Neuronal stem cell (in vitro differentiated cells): Measurements from ENCODE around the gene RAB40C.
A peak's percentile ranks its signal among the peaks of the same experiment; 100 is the strongest.

Source experiments
- DNase-seq: peaks from one replicate; pipeline ENCODE4 v3.0.0-alpha.2; 2013; ENCODE audit warnings: low spot score
- H2AFZ ChIP-seq: one replicate; pipeline ENCODE4 v1.6.1; 2013; ENCODE audit warnings: mild to moderate bottlenecking, low read length, inconsistent platforms
- H2AK5ac ChIP-seq: 2 replicates; pipeline ENCODE4 v1.6.1; 2013; ENCODE audit warnings: low read depth, mild to moderate bottlenecking, inconsistent platforms, low read length, moderate library complexity, mixed read lengths
- H2BK120ac ChIP-seq: 2 replicates; pipeline ENCODE4 v1.6.1; 2013; ENCODE audit warnings: low read depth, mild to moderate bottlenecking, inconsistent platforms, low read length, moderate library complexity, mixed read lengths
- H2BK12ac ChIP-seq: one replicate; pipeline ENCODE4 v1.6.1; 2013; ENCODE audit warnings: low read length, inconsistent platforms
- H2BK15ac ChIP-seq: 2 replicates; pipeline ENCODE4 v1.6.1; 2013; ENCODE audit warnings: mild to moderate bottlenecking, low read length, inconsistent platforms, mixed read lengths
- H2BK5ac ChIP-seq: one replicate; pipeline ENCODE4 v1.6.1; 2013; ENCODE audit warnings: inconsistent platforms, mild to moderate bottlenecking, low read length, moderate library complexity
- H3K14ac ChIP-seq: one replicate; pipeline ENCODE4 v1.6.1; 2013; ENCODE audit warnings: low read length, inconsistent platforms
- H3K18ac ChIP-seq: 2 replicates; pipeline ENCODE4 v1.6.1; 2013; ENCODE audit warnings: low read length, inconsistent platforms
- H3K23ac ChIP-seq: 2 replicates; pipeline ENCODE4 v1.6.1; 2013; ENCODE audit warnings: low read depth, mild to moderate bottlenecking, mixed read lengths, low read length, inconsistent platforms; ENCODE audit not compliant: poor library complexity
- H3K27ac ChIP-seq: replicated peaks from 3 replicates; pipeline ENCODE4 v1.5.1; 2013; ENCODE audit warnings: low read length, inconsistent platforms
- H3K27me3 ChIP-seq, 3 experiments: 2 replicates each; pipeline ENCODE4 v1.6.1; 2013; ENCODE audit warnings: low read length in 3 of 3, mild to moderate bottlenecking in 2 of 3, inconsistent platforms in 1 of 3, low read depth in 1 of 3, mixed read lengths in 1 of 3, moderate library complexity in 1 of 3; ENCODE audit not compliant: control insufficient read depth in 3 of 3, insufficient read depth in 3 of 3
- H3K36me3 ChIP-seq, 2 donors: replicated peaks in 1 of 2; 2 replicates each; pipeline ENCODE4 v1.6.1; 2013; ENCODE audit warnings: low read length in 2 of 2; ENCODE audit not compliant: control insufficient read depth in 2 of 2, insufficient read depth in 2 of 2
- H3K4ac ChIP-seq: 2 replicates; pipeline ENCODE4 v1.6.1; 2013; ENCODE audit warnings: inconsistent platforms, mild to moderate bottlenecking, low read length, moderate library complexity
- H3K4me1 ChIP-seq, 2 donors: 1 replicate in 1 of 2; 2 replicates in 1 of 2; pipeline ENCODE4 v1.6.1; 2013; ENCODE audit warnings: low read length in 2 of 2, low read depth in 1 of 2; ENCODE audit not compliant: control insufficient read depth in 2 of 2, insufficient read depth in 1 of 2
- H3K4me2 ChIP-seq: one replicate; pipeline ENCODE4 v1.6.1; 2013; ENCODE audit warnings: mild to moderate bottlenecking, low read length, inconsistent platforms; ENCODE audit not compliant: insufficient read depth, poor library complexity, severe bottlenecking
- H3K4me3 ChIP-seq, 2 donors: 2 replicates each; pipeline ENCODE4 v1.5.1; 2013; ENCODE audit warnings: low read length in 2 of 2, mild to moderate bottlenecking in 2 of 2, inconsistent platforms in 1 of 2, moderate library complexity in 1 of 2
- H3K79me1 ChIP-seq: one replicate; pipeline ENCODE4 v1.6.1; 2013; ENCODE audit warnings: low read depth, mild to moderate bottlenecking, inconsistent platforms, low read length, moderate library complexity
- H3K9ac ChIP-seq: one replicate; pipeline ENCODE4 v1.6.1; 2013; ENCODE audit warnings: mild to moderate bottlenecking, low read depth, low read length, inconsistent platforms; ENCODE audit not compliant: poor library complexity
- H3K9me3 ChIP-seq, 2 donors: replicated peaks in 1 of 2; 2 replicates each; pipeline versions ENCODE3 to v1.6.1; 2013; ENCODE audit warnings: low read length in 2 of 2, mild to moderate bottlenecking in 2 of 2, inconsistent platforms in 1 of 2, low read depth in 1 of 2, mixed read lengths in 1 of 2, moderate library complexity in 1 of 2; ENCODE audit not compliant: control insufficient read depth in 2 of 2, insufficient read depth in 1 of 2
- H4K8ac ChIP-seq: one replicate; pipeline ENCODE4 v1.6.1; 2013; ENCODE audit warnings: low read depth, mild to moderate bottlenecking, inconsistent platforms, low read length, moderate library complexity
- H4K91ac ChIP-seq: one replicate; pipeline ENCODE4 v1.6.1; 2013; ENCODE audit warnings: low read length, low read depth, mild to moderate bottlenecking, inconsistent platforms; ENCODE audit not compliant: poor library complexity
- WGBS, 2 donors: extraction: QIAGEN DNeasy Blood & Tissue Kit; methylation state at CpG; one replicate each; pipeline ENCODE4 v1.1.7; 2013; ENCODE audit warnings: missing lambda C conversion rate in 2 of 2, mixed read lengths in 1 of 2; ENCODE audit not compliant: insufficient read length in 2 of 2, insufficient replicate concordance in 1 of 2; ENCODE audit errors: extremely low coverage in 2 of 2; 5-methylcytosine and 5-hydroxymethylcytosine counted together

The RAB40C gene

GRCh38 chr16:559411-560203, 30.3 kb upstream of the RAB40C start:
- H3K14ac ChIP-seq: peak overlapping the region; percentile 71
- H3K9ac ChIP-seq: no peak overlapping the region
- peak overlapping the region; percentile 25 for H3K4me2 ChIP-seq
- peak overlapping the region; percentile 75 for H2BK15ac ChIP-seq
- no peaks in the 10 kb centered on the region for H3K36me3 ChIP-seq
- peak overlapping the region; percentile 75 for H2AK5ac ChIP-seq
- H2BK120ac ChIP-seq: no peak overlapping the region
- no peak overlapping the region for H4K91ac ChIP-seq
- peaks cover 14 to 59% (median 44%) of the 10 kb centered on the region in 3 experiments for H3K27me3 ChIP-seq
- H2BK12ac ChIP-seq: peak overlapping the region; percentile 3
- H3K4me3 ChIP-seq: no peak overlapping the region
- H2BK5ac ChIP-seq: no peak overlapping the region
- no peak for DNase-seq
- peaks cover 0 to 8% of the 10 kb centered on the region in 2 donors for H3K4me1 ChIP-seq
- H4K8ac ChIP-seq: no peak overlapping the region
- no peak overlapping the region for H3K27ac ChIP-seq
- H3K4ac ChIP-seq: no peak overlapping the region
- peak overlapping the region; percentile 33 for H2AFZ ChIP-seq
- peak overlapping the region; percentile 73 for H3K23ac ChIP-seq
- peaks cover 6% of the 10 kb centered on the region for H3K79me1 ChIP-seq
- no CpG with 5 or more reads among the region's 62 CpGs for WGBS, 2 donors
- peak overlapping the region; percentile 87 for H3K18ac ChIP-seq
- H3K9me3 ChIP-seq: peaks cover 0 to 2% of the 10 kb centered on the region in 2 donors

DNA sequence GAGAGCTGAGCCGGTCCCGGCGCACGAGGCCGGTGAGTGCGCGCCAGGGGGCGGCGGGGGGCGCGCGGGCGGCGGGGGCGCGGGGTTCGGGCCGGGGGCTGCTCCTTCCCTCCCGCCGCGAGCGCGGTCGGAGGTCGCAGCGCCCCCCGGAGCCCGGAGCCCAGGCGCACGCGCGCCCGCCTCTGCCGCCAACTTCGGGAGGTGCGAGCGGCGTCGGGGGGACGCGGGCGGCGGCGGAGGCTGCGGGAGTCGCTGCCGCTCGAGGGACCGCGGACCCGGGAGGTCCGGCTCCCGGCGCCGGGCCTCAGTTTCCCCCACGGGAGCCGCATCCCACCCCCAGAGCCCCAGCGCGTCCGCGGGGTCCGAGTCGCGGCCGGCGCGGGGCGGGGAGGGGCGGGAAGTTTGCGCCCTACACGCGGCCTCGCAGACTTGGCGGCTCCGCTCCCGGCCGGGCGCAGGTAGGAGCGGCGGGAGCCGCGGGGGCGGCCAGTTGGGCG, 29.6 kb upstream of the RAB40C start, which contains the start of gene PRR35:
Gene PRR35 (plus strand): TSS at position 191 of the 497 bp plus-strand sequence. CDS start 2,901 bp downstream, outside the sequence.
- Histone ChIP-seq H4K8ac (no peak within 1 kb of the TSS), H3K4me1 (peaks cover 0 to 11% of the 10 kb centered on the region in 2 donors), H3K18ac (peak within 1 kb of the TSS; percentile 87), H3K4ac (no peak within 1 kb of the TSS), H2BK12ac (peak within 1 kb of the TSS; percentile 10), H3K79me1 (peaks cover 6% of the 10 kb centered on the region), H2BK120ac (no peak within 1 kb of the TSS), H3K9ac (no peak within 1 kb of the TSS), H2BK5ac (no peak within 1 kb of the TSS), H3K14ac (peak within 1 kb of the TSS; percentile 71), H3K4me3 (peak within 1 kb of the TSS in 1 of 2 donors; percentile 65), H3K27me3 (peaks cover 14 to 59% (median 44%) of the 10 kb centered on the region in 3 experiments), H2BK15ac (peak within 1 kb of the TSS; percentile 75), H3K36me3 (no peaks in the 10 kb centered on the region), H3K23ac (peak within 1 kb of the TSS; percentile 73), H3K4me2 (peak within 1 kb of the TSS; percentile 62), H4K91ac (peak within 1 kb of the TSS; percentile 30), H2AFZ (peak within 1 kb of the TSS; percentile 33), H2AK5ac (peak within 1 kb of the TSS; percentile 75), H3K27ac (no peak within 1 kb of the TSS), H3K9me3 (peaks cover 0 to 2% of the 10 kb centered on the region in 2 donors)
- WGBS, 2 donors: no CpG with 5 or more reads among the region's 84 CpGs
- DNase-seq: no peak

DNA sequence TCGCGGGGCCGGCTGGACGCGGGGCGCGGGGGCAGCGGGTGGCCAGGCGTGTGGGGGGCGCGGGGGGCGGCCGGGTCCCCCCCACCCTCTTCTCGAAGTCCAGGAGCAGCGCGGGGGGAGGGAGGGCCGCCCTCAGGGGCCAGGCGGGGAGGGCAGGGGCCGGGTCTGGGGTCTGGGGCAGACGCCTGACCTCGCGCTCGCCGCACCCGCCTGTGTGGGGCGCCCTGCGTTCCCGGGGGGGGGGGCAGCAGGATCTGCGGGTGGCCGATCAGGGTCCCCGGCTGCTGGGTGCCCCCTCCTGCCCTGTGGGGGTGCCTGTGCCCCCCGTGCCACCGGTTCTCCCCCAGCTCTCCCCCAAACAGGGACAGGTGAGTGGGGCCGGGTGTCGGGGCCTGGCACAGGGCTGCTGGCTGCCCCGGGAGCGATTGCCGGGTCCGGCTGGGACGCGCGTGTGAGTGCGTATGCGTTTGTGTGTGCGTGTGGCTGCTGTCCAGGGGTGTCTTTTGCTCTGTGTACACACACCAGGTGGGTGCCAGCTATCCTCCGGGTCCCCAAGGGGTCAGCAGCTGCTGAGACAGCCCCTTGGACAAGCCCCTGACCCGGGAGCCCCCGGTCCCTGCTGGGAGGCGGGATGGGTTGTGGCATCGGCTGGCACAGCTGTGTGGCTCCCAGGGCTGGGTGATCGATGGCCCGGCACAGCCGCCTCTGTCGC, 29.0 kb upstream of the RAB40C start:
- H4K8ac ChIP-seq: no peak overlapping the region
- H2BK120ac ChIP-seq: no peak overlapping the region
- H3K9ac ChIP-seq: no peak overlapping the region
- peaks cover 6% of the 10 kb centered on the region for H3K79me1 ChIP-seq
- H2AK5ac ChIP-seq: peak overlapping the region; percentile 75
- peak overlapping the region; percentile 49 for H2BK15ac ChIP-seq
- no peak overlapping the region for H3K27ac ChIP-seq
- no peak overlapping the region for H3K18ac ChIP-seq
- DNase-seq: no peak
- H4K91ac ChIP-seq: peak overlapping the region; percentile 30
- H3K4me3 ChIP-seq: no peak overlapping the region
- H3K4ac ChIP-seq: no peak overlapping the region
- no CpG with 5 or more reads among the region's 54 CpGs for WGBS, 2 donors
- H3K4me2 ChIP-seq: peak overlapping the region; percentile 62
- peak overlapping the region; percentile 65 for H3K23ac ChIP-seq
- peaks cover 0 to 2% of the 10 kb centered on the region in 2 donors for H3K9me3 ChIP-seq
- H3K27me3 ChIP-seq: peaks cover 14 to 59% (median 44%) of the 10 kb centered on the region in 3 experiments
- H2BK12ac ChIP-seq: no peak overlapping the region
- peak overlapping the region; percentile 47 for H3K14ac ChIP-seq
- no peaks in the 10 kb centered on the region for H3K36me3 ChIP-seq
- no peak overlapping the region for H2AFZ ChIP-seq
- peaks cover 0 to 17% of the 10 kb centered on the region in 2 donors for H3K4me1 ChIP-seq
- no peak overlapping the region for H2BK5ac ChIP-seq
